H1 (cell line): ENCODE results near the gene RAD50. TPM values are rescaled to one million over a fixed set of nuclear protein-coding genes. Genes with fewer than 3 reads are reported as not detected.

Source experiments
- CTCF ChIA-PET: fragments of 300-600 bp; sonication (Branson Sonifier 250); formaldehyde crosslinking; loops from one replicate; lab custom pipeline; 2021; ENCODE audit not compliant: partially characterized antibody; lab: Charles Lee
- POLR2A ChIA-PET: fragments of 300-600 bp; sonication (Branson Sonifier 250); formaldehyde crosslinking; loops from one replicate; lab custom pipeline; 2021; ENCODE audit warnings: inconsistent platforms; ENCODE audit not compliant: partially characterized antibody; lab: Charles Lee
- DNase-seq, 2 experiments: peaks; one replicate each; pipeline versions ENCODE4 v3.0.0 to v3.0.0-alpha.2; 2010 to 2022; ENCODE audit warnings: low spot score in 2 of 2, low read depth in 1 of 2, mixed read lengths in 1 of 2
- FAIRE-seq: peaks from 2 replicates; lab custom pipeline; 2011; peaks lifted over from hg19 to GRCh38; lab: Jason Lieb, UNC
- H2AFZ ChIP-seq: 2 replicates; pipeline ENCODE4 v1.8.1; 2012; ENCODE audit warnings: low read length, inconsistent platforms
- H2AK5ac ChIP-seq: 2 replicates; pipeline ENCODE4 v1.6.1; 2013; ENCODE audit warnings: low read depth, low read length
- H2BK120ac ChIP-seq: replicated peaks from 2 replicates; pipeline ENCODE3; 2013; ENCODE audit warnings: low read depth, low read length, inconsistent platforms
- H2BK12ac ChIP-seq: 2 replicates; pipeline ENCODE4 v1.6.1; 2013; ENCODE audit warnings: low read depth, low read length
- H2BK15ac ChIP-seq: 2 replicates; pipeline ENCODE4 v1.6.1; 2013; ENCODE audit warnings: low read length
- H2BK20ac ChIP-seq: 2 replicates; pipeline ENCODE4 v1.6.1; 2013; ENCODE audit warnings: low read length
- H2BK5ac ChIP-seq: 2 replicates; pipeline ENCODE4 v1.6.1; 2013; ENCODE audit warnings: low read depth, low read length
- H3K14ac ChIP-seq: 2 replicates; pipeline ENCODE4 v1.6.1; 2013; ENCODE audit warnings: inconsistent platforms; ENCODE audit not compliant: insufficient read length
- H3K18ac ChIP-seq: 2 replicates; pipeline ENCODE4 v1.6.1; 2013; ENCODE audit warnings: low read length; ENCODE audit errors: extremely low read depth
- H3K23ac ChIP-seq: 2 replicates; pipeline ENCODE4 v1.6.1; 2013; ENCODE audit warnings: inconsistent platforms; ENCODE audit not compliant: insufficient read length
- H3K23me2 ChIP-seq: 2 replicates; pipeline ENCODE4 v1.6.1; 2013; ENCODE audit warnings: low read depth, low read length
- H3K27ac ChIP-seq: 2 replicates; pipeline ENCODE4 v1.6.1; 2011; ENCODE audit warnings: low read depth, low read length, inconsistent platforms
- H3K27me3 ChIP-seq, 4 experiments: replicated peaks in 1 of 4; 1 replicate in 1 of 4; 2 replicates in 3 of 4; pipeline versions ENCODE4 v1.6.1 to v1.8.1; 2011 to 2013; ENCODE audit warnings: low read length in 3 of 4, mild to moderate bottlenecking in 3 of 4, inconsistent platforms in 2 of 4, mixed read lengths in 2 of 4, moderate library complexity in 1 of 4; ENCODE audit not compliant: control insufficient read depth in 3 of 4, insufficient read depth in 3 of 4; ENCODE audit errors: extremely low read depth in 1 of 4
- H3K36me3 ChIP-seq, 4 experiments: 2 replicates each; pipeline versions ENCODE4 v1.6.1 to v1.8.1; 2011 to 2013; ENCODE audit warnings: mild to moderate bottlenecking in 4 of 4, low read length in 3 of 4, moderate library complexity in 2 of 4, control low read depth in 1 of 4, inconsistent platforms in 1 of 4; ENCODE audit not compliant: insufficient read depth in 4 of 4, control insufficient read depth in 2 of 4
- H3K4ac ChIP-seq: replicated peaks from 2 replicates; pipeline ENCODE3; 2013; ENCODE audit warnings: low read length, low read depth, mixed read lengths, inconsistent platforms; ENCODE audit not compliant: insufficient read length
- H3K4me1 ChIP-seq, 4 experiments: replicated peaks in 1 of 4; 1 replicate in 1 of 4; 2 replicates in 3 of 4; pipeline versions ENCODE4 v1.6.1 to v1.8.1; 2011 to 2013; ENCODE audit warnings: low read length in 3 of 4, inconsistent platforms in 2 of 4, mixed read lengths in 1 of 4; ENCODE audit not compliant: insufficient read depth in 4 of 4, control insufficient read depth in 3 of 4
- H3K4me2 ChIP-seq, 2 experiments: 2 replicates each; pipeline versions ENCODE4 v1.6.1 to v1.8.1; 2011 to 2013; ENCODE audit warnings: low read depth in 2 of 2, low read length in 2 of 2, control low read depth in 1 of 2, inconsistent platforms in 1 of 2, mild to moderate bottlenecking in 1 of 2; ENCODE audit not compliant: insufficient read depth in 1 of 2
- H3K4me3 ChIP-seq, 4 experiments: fragments of 200-600, 300-600 bp in 1 of 4; sonication (generic), shearing (Covaris generic), sonication (Bioruptor Twin) in 1 of 4; 2 replicates each; pipeline versions ENCODE4 v1.5.1 to v1.8.1; 2011 to 2016; ENCODE audit warnings: low read length in 4 of 4, low read depth in 3 of 4, control low read depth in 2 of 4, inconsistent platforms in 2 of 4, mild to moderate bottlenecking in 2 of 4, mixed read lengths in 1 of 4, moderate library complexity in 1 of 4; ENCODE audit not compliant: insufficient read depth in 2 of 4; ENCODE audit errors: extremely low read depth in 1 of 4
- H3K56ac ChIP-seq: replicated peaks from 2 replicates; pipeline ENCODE3; 2013; ENCODE audit warnings: low read depth, mild to moderate bottlenecking, mixed read lengths, low read length, inconsistent platforms; ENCODE audit not compliant: insufficient read length
- H3K79me1 ChIP-seq: 2 replicates; pipeline ENCODE4 v1.6.1; 2013; ENCODE audit warnings: low read depth, low read length, control low read depth
- H3K79me2 ChIP-seq, 2 experiments: 2 replicates each; pipeline versions ENCODE4 v1.6.1 to v1.8.1; 2012 to 2013; ENCODE audit warnings: low read length in 2 of 2, mild to moderate bottlenecking in 2 of 2, inconsistent platforms in 1 of 2; ENCODE audit not compliant: insufficient read depth in 2 of 2, control insufficient read depth in 1 of 2
- H3K9ac ChIP-seq, 4 experiments: replicated peaks in 1 of 4; 1 replicate in 1 of 4; 2 replicates in 3 of 4; pipeline versions ENCODE4 v1.6.1 to v1.8.1; 2011 to 2013; ENCODE audit warnings: low read depth in 3 of 4, low read length in 3 of 4, control low read depth in 2 of 4, mild to moderate bottlenecking in 2 of 4, moderate library complexity in 2 of 4, inconsistent platforms in 1 of 4; ENCODE audit errors: extremely low read depth in 1 of 4
- H3K9me3 ChIP-seq, 2 experiments: 2 replicates each; pipeline versions ENCODE4 v1.6.1 to v1.8.1; 2012 to 2013; ENCODE audit warnings: mild to moderate bottlenecking in 2 of 2, moderate library complexity in 2 of 2, control low read depth in 1 of 2, inconsistent platforms in 1 of 2, low read depth in 1 of 2, low read length in 1 of 2, mixed read lengths in 1 of 2; ENCODE audit not compliant: insufficient read depth in 2 of 2
- H4K20me1 ChIP-seq, 2 experiments: replicated peaks in 1 of 2; 2 replicates each; pipeline versions ENCODE3 to v1.8.1; 2011 to 2013; ENCODE audit warnings: inconsistent platforms in 2 of 2, low read length in 2 of 2, mild to moderate bottlenecking in 1 of 2; ENCODE audit not compliant: insufficient read depth in 2 of 2, control insufficient read depth in 1 of 2
- H4K5ac ChIP-seq: 2 replicates; pipeline ENCODE4 v1.6.1; 2013; ENCODE audit warnings: low read length, low read depth, mixed read lengths, inconsistent platforms; ENCODE audit not compliant: insufficient read length
- H4K8ac ChIP-seq: 2 replicates; pipeline ENCODE4 v1.8.0; 2013; ENCODE audit warnings: mild to moderate bottlenecking, moderate library complexity, low read length, inconsistent platforms; ENCODE audit not compliant: insufficient read depth; ENCODE audit errors: extremely low read depth
- H4K91ac ChIP-seq: replicated peaks from 2 replicates; pipeline ENCODE3; 2013; ENCODE audit warnings: low read length, mixed read lengths, inconsistent platforms; ENCODE audit not compliant: insufficient read length
- BCL11A ChIP-seq, 2 experiments: IDR thresholded peaks; one replicate each; pipeline ENCODE4 v1.6.1; 2011; ENCODE audit warnings: low read depth in 2 of 2, low read length in 2 of 2, mild to moderate bottlenecking in 2 of 2
- CBX5 ChIP-seq: fragments of 300-800, 300-1000 bp; sonication (generic); IDR thresholded peaks from 2 replicates; pipeline ENCODE4 v1.7.1; 2016; ENCODE audit warnings: antibody characterized with exemption, low read length, low read depth
- CHD2 ChIP-seq: IDR thresholded peaks from 2 replicates; pipeline ENCODE4 v1.6.1; 2012; ENCODE audit warnings: low read length, improper control_type of control experiment
- CREB1 ChIP-seq: IDR thresholded peaks from 2 replicates; pipeline ENCODE4 v1.6.1; 2012; ENCODE audit warnings: inconsistent platforms
- E2F6 ChIP-seq: IDR thresholded peaks from 2 replicates; pipeline ENCODE4 v1.6.1; 2012; ENCODE audit warnings: inconsistent platforms
- FOSL1 ChIP-seq: IDR thresholded peaks from 2 replicates; pipeline ENCODE4 v1.6.1; 2011; ENCODE audit warnings: mild to moderate bottlenecking, low read depth, low read length, moderate library complexity; ENCODE audit not compliant: insufficient read depth
- GABPA ChIP-seq: IDR thresholded peaks from 2 replicates; pipeline ENCODE4 v1.6.1; 2011; ENCODE audit warnings: mild to moderate bottlenecking, low read length, moderate library complexity, borderline replicate concordance; ENCODE audit not compliant: insufficient read depth
- JUN ChIP-seq: IDR thresholded peaks from 2 replicates; pipeline ENCODE4 v1.6.1; 2011; ENCODE audit warnings: low read depth, mild to moderate bottlenecking, improper control_type of control experiment, low read length
- KDM4A ChIP-seq: IDR thresholded peaks from one replicate; pipeline ENCODE4 v1.7.1; 2012; ENCODE audit warnings: low read depth, mild to moderate bottlenecking, moderate library complexity, low read length, inconsistent platforms; ENCODE audit not compliant: severe bottlenecking
- TAF1 ChIP-seq: IDR thresholded peaks from 2 replicates; pipeline ENCODE4 v1.6.1; 2011; ENCODE audit warnings: mild to moderate bottlenecking, low read depth, low read length
- YY1 ChIP-seq: IDR thresholded peaks from 2 replicates; pipeline ENCODE4 v1.6.1; 2011; ENCODE audit warnings: low read depth, mild to moderate bottlenecking, low read length
- WGBS, 2 experiments: shearing (Covaris generic) in 1 of 2; methylation state at CpG; one replicate each; pipeline versions ENCODE4 v1.1.6 to v1.1.7; 2013 to 2015; ENCODE audit warnings: low lambda C conversion rate in 2 of 2, mixed read lengths in 2 of 2, inconsistent platforms in 1 of 2, low coverage in 1 of 2, missing lambda C conversion rate in 1 of 2; ENCODE audit not compliant: insufficient replicate concordance in 2 of 2, insufficient coverage in 1 of 2, insufficient read length in 1 of 2; ENCODE audit errors: extremely low coverage in 1 of 2, missing lambda C conversion rate in 1 of 2; 5-methylcytosine and 5-hydroxymethylcytosine counted together
- polyA plus RNA-seq, 7 experiments: library from polyadenylated mRNA; depleted of rRNA in 3 of 7; stranded (reverse) in 5 of 7; unstranded in 2 of 7; fragments of >200 nt in 5 of 7; fragments of 200-250 nt in 2 of 7; gene quantifications; 1 replicate in 5 of 7; 2 replicates in 1 of 7; 4 replicates in 1 of 7; pipeline versions ENCODE4 v1.2.1 to v1.2.3, GENCODE V29; 2011 to 2013; ENCODE audit warnings: missing spikeins in 2 of 7, mixed read lengths in 2 of 7
- total RNA-seq: library from RNA; stranded (reverse); fragmentation: NEBNext Ultra II Directional; extraction: Animal tissue kit (Norgen Biotek cat#: 25700); gene quantifications from 2 replicates; pipeline ENCODE4 v1.2.1, GENCODE V29; 2021

The RAD50 gene
- total and polyA plus RNA-seq, 2 of the 8 experiments (the other 6 are each of a cell fraction or from before 2014, with no cell fraction given) = 10.1 to 39.4 TPM

GRCh38 chr5:132611965-132612364 lies 55.2 kb downstream of the RAD50 start:
- Histone ChIP-seq H3K23me2 (no peaks in the 10 kb centered on the region), H2AFZ (no peak overlapping the region), H3K27me3 (no peaks in the 10 kb centered on the region), H2BK120ac (no peak overlapping the region), H3K4me1 (no peaks in the 10 kb centered on the region), H3K9me3 (peaks cover 0 to 3% of the 10 kb centered on the region in 2 experiments; a peak in 1 of 4 replicates), H3K14ac (no peak overlapping the region), H2BK20ac (no peak overlapping the region), H4K91ac (no peak overlapping the region), H3K56ac (no peak overlapping the region), H2BK5ac (no peak overlapping the region), H3K36me3 (peaks cover 2 to 49% (median 21%) of the 10 kb centered on the region in 4 experiments; a peak in 7 of 8 replicates), H2BK15ac (no peak overlapping the region), H3K79me2 (no peaks in the 10 kb centered on the region), H4K5ac (no peak overlapping the region), H4K8ac (no peak overlapping the region), H3K4me3 (no peak overlapping the region), H2AK5ac (no peak overlapping the region), H3K23ac (no peak overlapping the region), H3K79me1 (no peaks in the 10 kb centered on the region), H3K18ac (no peak overlapping the region), H3K4me2 (no peak overlapping the region), H3K4ac (no peak overlapping the region), H3K9ac (no peak overlapping the region), H3K27ac (no peak overlapping the region), H2BK12ac (no peak overlapping the region), H4K20me1 (no peaks in the 10 kb centered on the region)
- WGBS, 2 experiments = 93% methylated on average over 2 of the region's 2 CpGs; no CpG with 5 or more reads in 1 of the 2 experiments
- FAIRE-seq = no peak
- POLR2A ChIA-PET = no interaction called here
- DNase-seq = no peak
- TF ChIP-seq BCL11A (IDR thresholded peaks at IDR 0.05; ENCODE audit: low read depth in 2 of 2, low read length in 2 of 2) (no peak), CBX5 (no peak), E2F6 (no peak), YY1 (no peak), KDM4A (no peak), GABPA (no peak), TAF1 (no peak), CHD2 (no peak), FOSL1 (no peak), JUN (no peak), CREB1 (no peak)
- CTCF ChIA-PET = no interaction called here
